ENCODE data around the gene FOXN1.

The FOXN1 gene

DNA sequence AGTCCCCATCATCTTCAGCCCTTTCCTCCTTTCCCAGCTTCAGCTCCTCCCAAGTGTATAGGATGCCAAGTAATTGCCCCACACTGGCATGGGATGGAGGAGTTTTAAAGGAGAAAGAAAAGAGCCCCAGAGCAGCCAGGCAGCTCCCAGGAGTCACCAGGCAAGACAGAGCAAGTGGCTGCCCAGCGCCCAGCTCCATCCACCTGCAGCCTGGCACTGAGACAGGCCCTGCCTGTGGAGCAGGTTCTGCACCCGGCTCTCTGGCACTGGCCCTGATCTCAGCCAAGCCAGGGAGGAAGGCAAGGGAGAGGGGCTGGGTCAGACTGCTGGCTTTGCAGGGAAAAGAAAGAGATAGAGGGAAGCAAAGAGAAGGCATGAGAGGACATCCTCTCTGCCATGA is 21.7 kb downstream of the FOXN1 start:
- no peak for DNase-seq

DNA sequence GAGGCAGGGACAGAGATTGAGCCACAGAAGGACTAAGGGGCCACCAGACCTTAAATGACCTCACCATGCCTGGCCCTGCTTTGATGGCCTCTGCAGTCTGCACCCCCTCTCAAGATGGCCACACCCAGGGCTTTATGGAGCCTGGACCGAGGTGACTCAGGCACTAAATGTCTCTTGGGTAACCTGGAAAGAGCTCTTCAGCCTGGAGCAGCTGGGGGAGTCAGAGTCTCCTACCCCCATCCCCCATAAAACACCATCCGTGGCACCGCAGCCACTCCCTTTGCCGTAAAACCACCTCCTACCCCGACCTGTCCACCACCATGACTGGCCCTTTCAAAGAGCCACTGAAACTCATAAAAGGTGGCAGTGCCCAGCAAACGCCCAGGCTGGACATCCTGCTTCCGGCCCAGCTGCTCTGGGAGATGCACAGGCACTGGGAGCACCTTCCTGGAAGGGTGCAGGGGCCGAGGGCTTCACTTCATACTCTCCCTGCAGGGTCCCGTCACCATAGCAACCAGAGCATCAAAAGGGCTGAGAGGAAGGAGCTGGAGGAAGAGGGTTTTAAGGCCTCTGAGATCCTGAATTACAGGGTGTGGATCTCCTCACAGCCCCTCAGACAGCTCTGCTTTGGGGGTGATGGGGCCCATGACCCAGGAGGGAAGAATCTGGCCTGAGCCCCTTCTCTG is 22.3 kb downstream of the FOXN1 start:
- no peak for DNase-seq

DNA sequence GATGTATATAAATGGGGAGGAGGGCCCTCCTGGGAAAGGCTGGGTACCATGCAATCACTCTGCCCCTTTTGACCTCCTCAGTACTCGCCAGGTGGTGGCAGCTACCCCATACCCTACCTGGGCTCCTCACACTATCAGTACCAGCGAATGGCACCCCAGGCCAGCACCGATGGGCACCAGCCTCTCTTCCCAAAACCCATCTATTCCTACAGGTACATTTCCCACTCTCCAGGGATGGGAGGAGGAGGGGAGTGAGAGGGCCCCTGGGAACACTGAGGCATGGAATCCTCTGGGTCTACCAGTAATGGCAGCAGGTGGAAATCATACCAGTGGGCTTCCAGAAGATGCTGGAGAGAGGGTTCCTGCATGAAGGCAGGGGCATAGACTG is 22.9 kb downstream of the FOXN1 start:
- DNase-seq: no peak

DNA sequence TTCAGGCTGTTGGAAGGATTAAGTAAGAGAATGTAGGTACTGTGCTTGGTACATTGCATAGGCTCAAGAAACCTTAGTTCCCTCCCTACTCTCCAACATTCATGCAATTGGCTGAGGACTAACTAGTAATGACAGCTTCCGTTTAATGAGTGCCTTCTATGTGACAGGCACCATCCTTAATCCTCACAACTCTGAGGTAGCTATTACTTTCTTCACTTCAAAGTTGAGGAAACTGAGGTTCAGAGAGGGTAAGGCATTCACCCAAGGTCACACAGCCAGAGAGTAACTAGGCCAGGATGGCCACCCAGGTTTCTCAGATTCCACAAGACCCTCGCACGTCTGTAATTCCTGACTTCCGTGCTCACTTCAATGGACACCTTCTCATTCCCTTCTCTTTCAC is 24.1 kb downstream of the FOXN1 start:
- no peak for DNase-seq

DNA sequence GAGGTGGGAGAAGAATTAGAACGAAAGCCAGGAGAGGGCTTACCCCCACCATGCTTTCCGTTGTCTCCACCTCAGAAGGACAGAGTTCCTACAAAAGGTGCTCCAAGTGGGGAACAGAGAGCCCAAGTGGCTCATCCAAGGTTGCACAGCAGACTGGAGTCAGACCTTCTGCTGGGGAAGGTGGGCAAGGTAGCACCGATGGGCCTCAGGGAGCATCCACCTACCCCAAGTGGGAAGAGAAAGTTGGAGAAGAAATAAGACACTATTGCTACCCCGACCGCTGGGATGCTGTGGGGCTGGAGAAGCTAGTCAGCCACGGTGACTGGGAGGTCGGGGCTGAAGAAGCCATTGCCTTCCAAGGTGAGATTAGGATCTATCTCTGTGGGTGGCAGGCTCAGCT is 24.8 kb downstream of the FOXN1 start:
- DNase-seq: no peak

DNA sequence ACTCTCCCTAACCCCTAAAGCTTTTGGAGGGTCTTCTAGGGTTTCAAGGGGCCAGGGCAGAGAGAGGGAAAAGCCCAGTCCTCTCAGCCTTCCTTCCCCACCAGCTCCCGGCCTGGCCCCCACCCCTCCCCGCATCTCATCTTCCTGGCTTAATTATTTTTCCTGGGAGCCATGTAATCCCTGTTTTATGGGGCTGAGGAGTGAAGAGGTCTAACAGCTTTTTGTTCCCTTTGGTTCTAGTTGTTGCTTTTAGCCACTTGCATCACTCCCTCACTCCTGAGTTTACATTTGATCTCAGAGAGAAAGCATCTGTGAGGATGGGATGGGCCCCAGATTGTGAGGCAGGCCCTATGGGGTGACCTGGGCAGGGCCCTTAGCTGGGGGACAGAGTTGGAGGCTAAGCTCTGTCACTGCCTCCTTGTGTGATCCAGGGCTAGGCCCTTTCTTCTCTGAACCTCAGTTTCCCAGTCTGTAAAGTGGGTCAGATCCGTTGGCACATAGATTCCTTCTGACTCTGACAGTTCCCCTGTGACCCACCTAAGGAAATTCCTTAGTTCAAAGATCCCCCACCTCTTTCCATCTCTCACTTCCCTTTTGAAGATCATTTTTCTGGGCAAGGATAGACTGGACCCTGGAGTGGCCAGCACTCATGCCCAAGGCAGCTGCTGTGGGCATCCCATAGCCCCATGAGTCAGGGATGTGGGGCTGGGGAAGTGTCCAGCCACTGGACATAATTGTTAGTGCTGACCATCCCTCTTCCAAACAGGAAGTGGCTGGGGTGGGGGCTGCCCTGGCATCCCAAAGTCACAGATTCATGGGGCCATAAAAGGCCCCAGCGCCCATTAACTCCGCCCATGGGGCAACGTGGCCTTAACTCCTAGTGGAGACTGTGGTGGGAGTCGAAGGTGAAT is 26.2 kb downstream of the FOXN1 start:
- DNase-seq: no peak

DNA sequence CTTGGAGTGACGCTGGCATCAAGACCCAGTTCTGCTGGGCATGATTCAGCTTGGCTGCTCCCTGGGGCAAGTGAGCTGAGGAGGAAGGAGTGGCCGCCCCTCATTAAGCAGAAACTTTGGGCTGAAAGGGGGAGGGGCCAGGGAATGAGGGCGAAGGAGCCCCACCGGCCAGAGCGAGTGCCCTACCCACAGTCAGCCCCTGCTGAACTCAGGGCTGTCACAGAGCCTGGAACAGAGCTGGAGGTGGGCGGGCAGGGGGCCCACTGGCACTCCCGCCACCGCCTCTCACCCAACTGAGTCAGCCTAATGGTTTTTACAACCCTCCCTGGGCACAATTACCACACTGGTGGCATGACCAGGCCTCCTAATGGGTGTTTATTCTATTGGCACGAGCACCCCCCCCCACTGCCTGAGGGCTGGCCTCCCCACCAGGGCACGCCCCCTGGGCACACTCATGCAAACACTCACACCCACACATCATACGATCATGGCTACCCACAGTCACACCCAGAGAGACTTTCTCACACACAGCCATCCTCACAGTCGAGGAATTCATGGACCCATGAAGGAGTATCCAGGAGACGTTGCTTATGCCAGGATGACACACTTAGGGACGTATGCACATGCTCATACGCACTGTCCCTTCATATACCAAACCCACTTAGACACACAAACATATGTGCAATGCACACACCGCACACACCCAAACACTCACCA is 27.1 kb downstream of the FOXN1 start:
- DNase-seq: no peak

DNA sequence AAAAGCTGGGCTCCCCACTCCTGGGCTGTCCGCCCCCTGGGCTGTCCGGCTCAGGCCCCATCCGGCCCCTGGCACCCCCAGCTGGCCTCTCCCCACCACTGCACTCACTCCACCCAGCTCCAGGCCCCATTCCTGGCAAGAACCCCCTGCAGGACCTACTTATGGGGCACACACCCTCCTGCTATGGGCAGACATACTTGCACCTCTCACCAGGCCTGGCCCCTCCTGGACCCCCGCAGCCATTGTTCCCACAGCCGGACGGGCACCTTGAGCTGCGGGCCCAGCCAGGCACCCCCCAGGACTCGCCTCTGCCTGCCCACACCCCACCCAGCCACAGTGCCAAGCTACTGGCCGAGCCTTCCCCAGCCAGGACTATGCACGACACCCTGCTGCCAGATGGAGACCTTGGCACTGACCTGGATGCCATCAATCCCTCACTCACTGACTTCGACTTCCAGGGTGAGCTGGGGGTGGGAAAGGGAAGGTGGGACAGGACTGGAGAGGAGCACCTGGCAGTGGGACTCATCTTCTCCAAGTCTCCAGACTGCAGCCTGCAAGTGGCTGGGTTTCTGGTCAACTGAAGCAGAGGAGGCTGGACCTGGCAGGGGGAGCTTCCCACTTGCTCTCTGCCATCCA is 28.7 kb downstream of the FOXN1 start:
- no peak for DNase-seq

DNA sequence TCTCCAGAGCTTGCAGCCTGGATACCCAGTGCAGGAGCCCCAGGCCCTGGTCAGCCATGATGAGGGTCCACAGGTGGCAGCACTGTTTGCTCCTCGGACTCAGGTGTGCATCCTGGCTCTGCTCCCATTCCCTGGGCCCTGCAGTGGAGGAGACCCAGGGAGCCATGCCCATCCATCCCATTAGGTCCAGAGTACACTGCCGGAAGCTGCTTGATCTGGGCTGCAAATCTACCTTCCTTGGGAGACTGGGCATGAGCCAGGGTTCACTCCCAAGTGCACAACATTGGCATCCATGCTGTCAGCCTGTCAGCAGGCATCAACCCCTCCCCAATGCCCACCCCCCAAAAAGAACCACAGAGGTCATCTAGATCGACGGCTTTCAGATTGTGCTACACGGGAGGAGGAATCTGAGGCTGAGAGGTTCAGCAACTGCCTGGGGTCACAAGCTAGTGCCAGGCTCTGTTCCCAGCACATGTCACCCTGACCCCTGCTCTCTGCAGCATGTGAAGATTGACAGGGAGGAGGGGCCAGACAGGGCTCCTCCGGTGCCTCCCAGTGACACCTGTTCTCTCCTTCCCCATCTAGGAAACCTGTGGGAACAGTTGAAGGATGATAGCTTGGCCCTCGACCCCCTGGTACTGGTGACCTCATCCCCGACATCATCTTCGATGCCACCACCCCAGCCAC is 30.5 kb downstream of the FOXN1 start:
- DNase-seq: no peak

DNA sequence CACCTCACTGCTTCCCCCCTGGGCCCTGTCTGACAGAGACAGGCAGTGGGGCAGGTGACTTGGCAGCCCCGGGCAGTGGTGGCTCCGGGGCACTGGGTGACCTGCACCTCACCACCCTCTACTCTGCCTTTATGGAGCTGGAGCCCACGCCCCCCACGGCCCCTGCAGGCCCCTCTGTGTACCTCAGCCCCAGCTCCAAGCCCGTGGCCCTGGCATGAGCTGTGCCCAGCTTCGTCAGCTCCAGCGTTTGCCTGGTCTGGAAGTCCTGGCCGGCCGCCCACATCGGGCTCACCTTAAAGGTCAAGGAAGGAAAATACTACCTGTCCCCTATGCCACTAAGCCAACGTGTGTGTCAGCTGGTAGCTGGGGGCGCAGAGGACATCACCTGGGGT is 31.1 kb downstream of the FOXN1 start:
- no peak for DNase-seq

DNA sequence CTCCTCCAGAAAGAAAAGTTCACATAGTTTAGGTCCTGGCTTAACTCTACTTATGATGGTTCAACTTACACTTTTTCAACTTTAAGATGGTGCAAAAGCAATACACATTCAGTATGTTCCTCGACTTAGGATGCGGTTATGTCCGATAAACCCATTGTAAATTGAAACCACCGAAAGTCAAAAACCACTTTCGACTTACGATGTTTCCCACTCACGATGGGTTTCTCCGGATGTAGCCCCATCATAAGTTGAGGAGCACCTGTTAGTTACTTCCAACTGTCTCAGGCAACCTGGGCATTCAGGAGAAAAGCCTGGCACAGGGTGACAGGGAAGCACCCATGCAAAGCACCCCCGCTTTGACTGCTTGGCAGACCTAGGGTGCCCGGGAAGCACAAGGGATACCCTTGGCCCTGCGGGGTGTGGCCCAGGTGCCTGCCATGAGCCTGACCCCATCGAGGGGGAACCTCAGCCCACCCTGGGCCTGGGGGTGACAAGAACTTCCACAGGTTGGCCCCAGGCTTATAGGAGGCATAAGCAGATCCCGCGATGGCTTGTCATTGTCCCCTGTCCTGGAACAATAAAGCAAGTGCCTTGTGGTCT is 32.2 kb downstream of the FOXN1 start:
- no peak for DNase-seq

DNA sequence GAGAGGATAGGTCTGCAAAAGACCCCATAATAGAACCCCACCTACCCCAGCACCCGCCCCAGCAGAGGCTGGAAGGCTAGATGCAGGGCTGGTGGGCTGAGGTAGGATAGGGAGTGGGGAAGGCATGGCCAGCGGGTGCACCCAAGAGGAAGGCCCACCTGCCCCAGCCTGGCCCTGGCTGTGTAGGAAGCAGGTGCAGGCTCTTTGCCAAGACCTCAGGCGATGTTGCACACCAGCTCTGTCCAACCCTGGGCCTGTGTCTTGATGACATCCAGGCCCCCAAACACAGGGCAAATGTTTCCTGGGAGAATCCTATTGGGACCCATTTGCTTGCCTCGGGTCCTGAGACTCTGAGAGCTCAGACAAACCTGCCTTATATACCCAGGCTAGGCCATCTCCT is 34.1 kb downstream of the FOXN1 start:
- no peak for DNase-seq

DNA sequence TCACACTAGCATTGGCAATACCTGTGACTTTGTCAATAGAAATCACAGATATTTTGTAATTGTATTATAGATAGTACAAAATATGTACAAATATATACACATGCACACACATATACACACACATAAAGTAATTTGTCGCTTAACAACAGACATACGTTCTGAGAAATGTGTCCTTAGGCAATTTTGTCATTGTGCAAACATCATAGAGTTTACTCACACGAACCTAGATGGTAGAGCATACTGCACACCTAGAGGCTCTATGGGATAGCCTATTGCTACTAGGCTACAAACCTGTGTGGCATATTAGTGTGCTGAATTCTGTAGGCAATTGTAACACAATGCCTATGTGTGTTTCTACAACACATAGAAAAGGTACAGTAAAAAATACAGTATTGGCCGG is 35.3 kb downstream of the FOXN1 start:
- DNase-seq: no peak

DNA sequence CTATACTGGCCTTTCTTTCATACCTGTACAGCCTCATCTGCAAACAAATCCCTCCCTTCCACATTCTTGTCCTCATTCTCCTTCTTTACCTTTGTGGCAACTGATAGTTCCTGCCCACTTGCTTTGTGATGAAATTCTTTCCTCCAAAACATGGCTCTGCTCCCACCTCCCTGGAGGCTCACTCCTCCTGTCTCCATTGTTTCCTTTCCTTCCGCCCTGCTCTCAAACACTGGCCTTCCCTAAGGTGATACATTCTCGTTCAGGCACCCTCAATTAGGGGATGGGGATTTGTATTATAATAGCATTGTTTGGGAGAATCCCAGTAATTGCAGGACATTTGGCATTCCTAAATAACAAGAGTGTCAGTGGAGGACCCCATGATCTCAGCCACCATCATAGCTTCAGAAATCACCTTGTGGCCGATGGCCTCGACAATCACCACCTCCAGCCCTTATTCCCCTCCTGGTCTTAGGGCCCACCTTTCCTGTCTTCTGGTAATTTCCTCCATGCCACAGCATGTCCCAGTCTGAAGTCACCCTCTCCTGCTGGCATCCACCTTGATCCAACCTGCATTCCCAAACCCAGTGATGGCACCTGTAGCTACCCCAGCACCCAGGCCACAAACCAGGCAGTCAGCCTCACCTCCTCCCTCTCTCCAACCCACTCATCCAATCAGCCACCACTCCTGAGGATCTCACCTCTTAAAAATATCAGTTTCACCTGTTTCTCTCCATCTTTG is 38.4 kb downstream of the FOXN1 start:
- no peak for DNase-seq

DNA sequence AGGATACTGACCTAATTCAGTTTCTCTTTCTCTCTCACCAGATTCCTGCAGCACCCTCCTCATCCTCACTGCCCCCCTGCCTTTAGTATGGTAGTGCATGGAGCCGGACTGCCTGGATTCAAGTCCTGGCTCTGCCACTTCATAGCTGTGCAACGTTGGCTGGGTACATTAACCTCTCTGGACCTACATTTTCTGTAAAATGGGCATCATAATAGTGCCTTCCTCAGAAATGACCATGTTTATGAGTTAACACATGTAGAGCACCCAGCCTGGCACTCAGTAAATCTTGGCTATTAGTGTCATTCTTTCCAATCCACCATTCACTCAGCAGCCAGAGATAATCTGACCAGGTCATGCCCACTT is 39.0 kb downstream of the FOXN1 start:
- DNase-seq: no peak

DNA sequence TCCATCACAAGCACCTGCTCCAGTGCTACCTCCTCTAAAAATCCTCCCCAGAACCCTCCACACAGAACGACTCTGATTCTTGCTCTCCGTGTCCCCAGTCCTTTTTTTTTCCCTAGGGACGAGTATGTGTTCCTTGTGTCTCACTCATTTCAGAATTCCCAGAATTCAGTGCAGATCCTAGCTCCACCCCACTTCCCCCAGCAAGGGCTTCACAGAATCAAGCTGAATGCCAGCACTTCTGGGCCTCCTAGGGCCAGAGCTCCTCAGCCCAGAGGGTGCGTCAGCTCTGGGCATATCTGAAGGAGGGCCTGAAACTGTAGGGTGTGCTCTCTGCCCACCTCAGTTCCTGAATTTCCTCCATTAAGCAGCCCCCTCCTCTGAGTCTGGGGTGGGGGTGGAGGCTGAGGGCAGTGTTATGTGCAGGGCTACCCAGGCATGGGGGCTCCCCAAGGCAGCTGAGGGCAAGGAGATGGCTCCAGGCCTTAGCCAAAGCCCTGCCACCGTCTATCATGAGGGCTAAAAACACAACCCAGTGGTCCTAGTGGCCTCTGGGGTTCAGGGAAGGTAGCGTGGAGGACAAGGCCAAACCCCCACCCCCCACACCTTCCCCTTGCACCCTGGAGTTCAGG is 39.8 kb downstream of the FOXN1 start:
- no peak for DNase-seq

DNA sequence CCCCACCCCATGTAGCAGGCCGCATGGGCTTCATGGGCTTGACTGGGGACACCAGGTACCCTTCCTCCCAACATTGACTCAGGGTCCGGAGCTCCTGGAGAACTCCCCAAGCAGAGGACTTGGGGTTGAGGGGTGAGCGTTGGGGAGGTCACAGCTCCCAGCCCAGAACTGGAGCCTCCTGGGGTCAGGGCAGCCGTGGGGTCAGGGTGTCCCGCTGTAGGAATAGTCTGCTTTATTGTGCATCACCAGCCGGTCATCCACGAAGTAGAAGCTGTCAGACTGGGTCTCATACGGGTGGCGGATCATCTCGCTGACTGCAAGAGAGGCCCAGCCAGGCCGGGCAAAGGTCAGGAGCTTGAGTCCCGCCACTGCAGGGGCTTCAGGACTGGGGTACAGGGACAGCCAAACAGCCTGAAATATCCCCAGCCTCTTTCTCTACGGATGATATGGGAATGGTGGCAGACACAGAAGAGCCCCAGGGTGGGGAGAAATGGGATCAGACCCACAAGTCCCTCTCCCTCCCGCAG is 41.0 kb downstream of the FOXN1 start:
- no peak for DNase-seq

DNA sequence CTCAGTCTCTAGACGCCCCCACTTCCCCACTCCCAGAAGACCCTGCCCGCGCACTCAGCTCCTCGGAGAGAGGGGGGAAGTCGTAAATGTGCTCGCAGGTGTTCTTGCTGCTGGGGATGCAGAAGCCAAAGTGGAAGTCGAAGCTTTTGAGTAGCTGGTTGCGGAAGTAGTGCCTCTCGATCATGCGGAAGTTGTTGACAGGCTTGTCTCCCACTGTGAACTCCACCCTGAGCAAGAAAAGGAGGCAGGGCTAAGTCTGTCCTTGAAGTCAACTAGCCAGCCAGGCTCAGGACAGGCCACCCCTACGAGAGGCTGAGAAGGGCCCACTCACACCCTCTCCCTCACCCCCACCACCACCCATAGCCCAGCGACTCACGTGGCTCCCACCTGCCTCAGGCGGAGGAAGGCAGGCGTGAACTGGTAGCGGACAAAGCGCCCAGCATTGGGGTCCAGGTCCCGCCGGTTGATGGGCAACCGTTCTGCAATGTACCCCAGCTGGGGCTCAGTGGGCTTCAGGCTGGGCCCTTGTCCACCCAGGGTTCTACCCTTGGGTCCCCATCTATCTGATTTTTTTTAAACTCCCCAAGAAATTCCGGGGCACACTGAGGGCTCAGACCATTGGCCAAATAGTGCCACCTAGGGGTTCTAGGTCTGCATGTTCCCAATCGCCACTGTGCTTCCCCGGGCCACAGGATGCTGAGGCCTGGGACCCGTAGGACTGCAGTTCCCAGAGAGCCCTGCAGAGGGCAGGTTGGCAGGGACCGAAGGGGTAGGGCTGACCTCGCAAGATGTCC is 41.7 kb downstream of the FOXN1 start:
- DNase-seq: peak; percentile 38 to 47

DNA sequence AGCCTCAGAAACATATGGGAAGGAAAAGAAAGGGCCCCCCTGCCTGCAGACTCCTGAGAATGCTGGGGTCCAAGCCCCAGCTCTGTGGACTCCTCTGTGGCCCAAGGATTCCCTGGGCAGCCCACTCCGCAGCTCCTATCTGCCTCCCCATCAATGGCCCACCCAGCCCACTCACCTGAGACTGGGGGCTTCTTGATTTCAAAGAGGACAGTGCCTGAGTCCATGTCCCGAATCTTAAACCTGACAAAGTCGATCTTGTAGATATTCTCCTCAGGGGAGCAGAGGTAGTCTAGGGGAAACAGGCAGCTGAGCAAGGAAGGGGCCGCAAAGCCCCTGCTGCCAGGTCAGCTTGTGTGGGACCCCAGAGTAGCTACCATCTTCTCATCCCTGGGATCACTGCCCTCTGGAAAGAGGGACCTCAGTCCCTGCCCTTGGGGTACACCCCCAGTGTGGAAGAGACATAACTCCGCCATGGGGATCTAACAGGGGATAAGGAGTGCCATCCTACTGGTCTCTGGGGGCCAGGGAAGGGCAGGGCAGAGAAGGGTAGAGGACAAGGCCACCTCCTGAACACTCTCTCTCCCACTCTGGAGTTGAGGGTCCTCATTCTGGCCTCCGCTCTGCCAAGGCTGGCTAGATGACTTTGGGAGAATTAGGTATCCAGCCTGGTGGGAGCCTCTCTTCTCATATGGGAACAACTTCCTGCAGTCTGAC is 42.4 kb downstream of the FOXN1 start:
- no peak for DNase-seq

Measured in bone marrow (tissue), 2 donors.